Adrenal gland (tissue), 5 donors: Measurements from ENCODE around the gene TMEM213.

ENCODE experiments used
- POLR2A ChIP-seq, 2 donors: fragments of 450-650 bp; IDR thresholded peaks; one replicate each; pipeline ENCODE4 v1.6.1; 2017; ENCODE audit warnings: antibody characterized with exemption in 2 of 2, mild to moderate bottlenecking in 2 of 2, moderate library complexity in 1 of 2
- TF ChIP-seq, protein P1 (sequence below), 6 experiments: fragments of 450-650 bp in 4 of 6; fragments of 200-600 bp in 2 of 6; sonication (generic) in 1 of 6; IDR thresholded peaks; 1 replicate in 5 of 6; 2 replicates in 1 of 6; pipeline versions ENCODE4 v1.5.1 to v1.8.0; 2016 to 2021; ENCODE audit warnings: antibody characterized with exemption in 6 of 6, mild to moderate bottlenecking in 2 of 6, moderate library complexity in 1 of 6
- donor health status: DM: no; HTN: no; CAD: no.

DNA sequence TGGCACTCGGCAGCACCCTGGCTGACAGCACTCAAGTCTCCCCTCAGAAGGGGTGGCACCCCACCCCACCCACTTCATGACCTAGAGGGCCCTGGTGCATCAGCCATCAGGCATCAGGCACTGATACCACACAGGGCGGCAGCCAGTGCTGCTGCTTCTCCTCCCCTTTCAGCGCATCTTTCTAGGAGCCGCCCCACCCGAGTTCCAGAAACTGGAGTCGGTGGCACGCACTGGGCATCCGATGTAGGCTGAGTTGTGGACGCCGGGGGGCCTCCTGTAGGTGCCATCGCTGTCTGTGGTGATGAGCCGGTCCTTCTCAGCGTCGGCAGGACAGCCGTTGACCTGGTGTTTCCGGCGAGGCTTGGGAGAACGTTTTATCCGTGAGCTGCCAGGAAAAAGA lies 70.0 kb downstream of the TMEM213 start:
- TF ChIP-seq, protein P1, sequence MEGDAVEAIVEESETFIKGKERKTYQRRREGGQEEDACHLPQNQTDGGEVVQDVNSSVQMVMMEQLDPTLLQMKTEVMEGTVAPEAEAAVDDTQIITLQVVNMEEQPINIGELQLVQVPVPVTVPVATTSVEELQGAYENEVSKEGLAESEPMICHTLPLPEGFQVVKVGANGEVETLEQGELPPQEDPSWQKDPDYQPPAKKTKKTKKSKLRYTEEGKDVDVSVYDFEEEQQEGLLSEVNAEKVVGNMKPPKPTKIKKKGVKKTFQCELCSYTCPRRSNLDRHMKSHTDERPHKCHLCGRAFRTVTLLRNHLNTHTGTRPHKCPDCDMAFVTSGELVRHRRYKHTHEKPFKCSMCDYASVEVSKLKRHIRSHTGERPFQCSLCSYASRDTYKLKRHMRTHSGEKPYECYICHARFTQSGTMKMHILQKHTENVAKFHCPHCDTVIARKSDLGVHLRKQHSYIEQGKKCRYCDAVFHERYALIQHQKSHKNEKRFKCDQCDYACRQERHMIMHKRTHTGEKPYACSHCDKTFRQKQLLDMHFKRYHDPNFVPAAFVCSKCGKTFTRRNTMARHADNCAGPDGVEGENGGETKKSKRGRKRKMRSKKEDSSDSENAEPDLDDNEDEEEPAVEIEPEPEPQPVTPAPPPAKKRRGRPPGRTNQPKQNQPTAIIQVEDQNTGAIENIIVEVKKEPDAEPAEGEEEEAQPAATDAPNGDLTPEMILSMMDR (IDR thresholded peaks at IDR 0.05), result no peak
- TF ChIP-seq POLR2A (IDR thresholded peaks at IDR 0.05), result no peak
